Neural progenitor cell (in vitro differentiated cells): ENCODE measurements around the gene ZNF771. TPM values are rescaled to one million over a fixed set of nuclear protein-coding genes. Genes with fewer than 3 reads are reported as not detected.

ENCODE experiments used
- DNase-seq: peaks from one replicate; pipeline ENCODE4 v3.0.0-alpha.2; 2016; ENCODE audit warnings: low spot score
- H2AFZ ChIP-seq: fragments of 200-600 bp; sonication (generic); replicated peaks from 2 replicates; pipeline ENCODE4 v1.6.1; 2016; ENCODE audit warnings: antibody characterized with exemption
- H3F3A ChIP-seq: fragments of 200-600 bp; sonication (generic); 2 replicates; pipeline ENCODE4 v1.6.1; 2016; ENCODE audit warnings: antibody characterized with exemption, low read depth
- H3K27ac ChIP-seq: fragments of 200-600 bp; sonication (generic); 2 replicates; pipeline ENCODE4 v1.5.1; 2016; ENCODE audit warnings: mild to moderate bottlenecking
- H3K27me3 ChIP-seq: fragments of 200-600 bp; sonication (generic); 2 replicates; pipeline ENCODE4 v1.6.1; 2016; ENCODE audit warnings: mild to moderate bottlenecking, moderate library complexity
- H3K36me3 ChIP-seq: fragments of 200-600 bp; sonication (generic); 2 replicates; pipeline ENCODE4 v1.5.1; 2016
- H3K4me1 ChIP-seq: fragments of 200-600 bp; sonication (generic); 2 replicates; pipeline ENCODE4 v1.6.1; 2016; ENCODE audit warnings: mixed run types
- H3K4me2 ChIP-seq: fragments of 200-600 bp; sonication (generic); 2 replicates; pipeline ENCODE4 v1.6.1; 2016
- H3K4me3 ChIP-seq: fragments of 200-600 bp; sonication (generic); 2 replicates; pipeline ENCODE4 v1.5.1; 2016
- H3K79me2 ChIP-seq: fragments of 200-600 bp; sonication (generic); 2 replicates; pipeline ENCODE4 v1.6.1; 2016; ENCODE audit warnings: low read depth
- H3K9ac ChIP-seq: fragments of 200-600 bp; sonication (generic); 2 replicates; pipeline ENCODE4 v1.6.1; 2016
- H3K9me3 ChIP-seq: fragments of 200-600 bp; sonication (generic); 2 replicates; pipeline ENCODE4 v1.5.1; 2016; ENCODE audit warnings: low read depth
- H4K20me1 ChIP-seq: fragments of 200-600 bp; sonication (generic); 2 replicates; pipeline ENCODE4 v1.6.1; 2016; ENCODE audit warnings: low read depth
- H3K27ac Mint-ChIP-seq: 3 replicates; pipeline ENCODE4 v1.8.0; 2021; ENCODE audit warnings: mixed read lengths
- H3K27me3 Mint-ChIP-seq: 2 replicates; pipeline ENCODE4 v1.8.0; 2022; ENCODE audit warnings: low read depth, mild to moderate bottlenecking, inconsistent platforms, moderate library complexity, mixed read lengths; ENCODE audit not compliant: insufficient read depth
- H3K36me3 Mint-ChIP-seq: 3 replicates; pipeline ENCODE4 v1.8.0; 2021; ENCODE audit warnings: mixed read lengths
- H3K4me1 Mint-ChIP-seq: 3 replicates; pipeline ENCODE4 v1.8.0; 2021; ENCODE audit warnings: mixed read lengths
- H3K4me3 Mint-ChIP-seq: 3 replicates; pipeline ENCODE4 v1.8.0; 2021; ENCODE audit warnings: mild to moderate bottlenecking, moderate library complexity, mixed read lengths
- H3K9me3 Mint-ChIP-seq: 3 replicates; pipeline ENCODE4 v1.8.0; 2020; ENCODE audit warnings: mixed read lengths
- CTCF ChIP-seq: fragments of 200-600 bp; sonication (generic); IDR thresholded peaks from 2 replicates; pipeline ENCODE4 v1.5.1; 2017; ENCODE audit warnings: antibody characterized with exemption, mild to moderate bottlenecking
- EZH2 ChIP-seq: fragments of 200-600 bp; sonication (generic); IDR thresholded peaks from 2 replicates; pipeline ENCODE4 v1.6.1; 2017; ENCODE audit warnings: antibody characterized with exemption, mild to moderate bottlenecking, moderate library complexity
- EZH2phosphoT487 ChIP-seq: fragments of 200-600 bp; sonication (generic); IDR thresholded peaks from 2 replicates; pipeline ENCODE4 v1.6.1; 2017; ENCODE audit warnings: antibody characterized with exemption
- total RNA-seq: library from RNA; depleted of rRNA; stranded (reverse); fragments of >200 nt; gene quantifications from 2 replicates; pipeline ENCODE4 v1.2.3, GENCODE V29; 2015; ENCODE audit warnings: low replicate concordance

ZNF771 gene
- total RNA-seq, 1 donor from 2014 or later: 6.0 TPM

- H3K27me3 ChIP-seq: no peaks in the 10 kb centered on the region
- DNase-seq: peak; percentile 92
- peaks cover 31% of the 10 kb centered on the region for H3K4me1 Mint-ChIP-seq
- H3K36me3 Mint-ChIP-seq: peaks cover 3% of the 10 kb centered on the region
- H3K79me2 ChIP-seq: peaks cover 16% of the 10 kb centered on the region
- H3K27ac ChIP-seq: peak overlapping the region; percentile 99
- H3K9ac ChIP-seq: peak overlapping the region; percentile 47
- H3K4me3 ChIP-seq: peak overlapping the region; percentile 62
- peak overlapping the region; percentile 95 for H3K4me3 Mint-ChIP-seq
- peaks cover 19% of the 10 kb centered on the region for H3K4me1 ChIP-seq
- peaks cover 27% of the 10 kb centered on the region for H3F3A ChIP-seq
- H2AFZ ChIP-seq: peak overlapping the region; percentile 63
- no peaks in the 10 kb centered on the region for H3K9me3 Mint-ChIP-seq
- H3K36me3 ChIP-seq: no peaks in the 10 kb centered on the region
- peak overlapping the region; percentile 91 for H3K27ac Mint-ChIP-seq
- TF ChIP-seq EZH2phosphoT487: no peak
- no peak for TF ChIP-seq EZH2
- TF ChIP-seq CTCF: no peak
- H3K4me2 ChIP-seq: peak overlapping the region; percentile 79
- H3K9me3 ChIP-seq: no peaks in the 10 kb centered on the region
- no peaks in the 10 kb centered on the region for H3K27me3 Mint-ChIP-seq
- peaks cover 6% of the 10 kb centered on the region for H4K20me1 ChIP-seq
Measured at GRCh38 chr16:30377812-30378235, 29.6 kb upstream of the ZNF771 start.

DNA sequence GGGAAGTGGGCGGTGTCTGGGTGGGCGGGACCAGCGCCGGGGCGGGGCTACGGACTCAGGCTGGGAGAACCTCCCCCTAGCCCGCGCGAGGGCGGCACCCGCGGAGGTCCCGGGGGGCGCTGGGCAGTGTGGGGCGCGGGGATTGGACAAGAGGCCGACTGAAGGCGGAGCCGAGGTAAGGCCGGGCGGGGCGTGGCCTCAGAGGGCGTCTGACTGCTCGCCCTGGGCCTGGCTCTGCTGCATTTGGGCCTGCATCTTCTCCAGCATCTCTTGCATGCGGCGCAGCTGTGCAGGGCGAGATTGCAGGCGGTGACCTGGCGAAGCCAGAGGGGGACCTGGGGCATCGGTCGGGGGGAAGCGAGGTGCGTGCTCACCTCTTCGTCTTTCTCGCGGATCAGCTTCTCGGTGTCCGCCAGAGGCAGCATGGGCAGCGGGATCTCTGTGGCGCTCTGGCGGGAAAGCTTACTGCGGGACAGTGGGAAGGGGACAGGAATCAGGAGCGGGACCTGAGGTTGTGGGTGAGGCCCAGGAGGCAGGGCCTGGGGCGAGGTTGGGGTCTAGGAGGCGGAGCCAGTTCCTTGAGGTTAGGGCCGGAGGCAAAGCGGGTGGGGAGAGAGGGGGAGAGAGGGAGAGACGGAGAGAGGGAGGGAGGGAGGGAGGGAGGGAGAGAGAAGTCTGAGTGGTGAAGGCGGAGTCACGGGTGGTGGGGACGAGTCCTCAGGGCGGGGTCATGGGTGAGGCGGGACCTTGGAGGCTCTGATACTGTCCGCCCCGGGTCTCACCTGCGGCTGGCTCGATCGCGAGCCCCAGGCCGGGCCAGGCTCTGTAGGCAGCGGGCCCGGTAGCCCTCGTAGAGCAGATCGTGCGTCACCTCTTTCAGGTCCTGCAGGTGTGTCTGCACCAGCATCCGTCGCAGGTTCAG lies 28.9 kb upstream of the ZNF771 start:
- peak overlapping the region; percentile 53 for H3K9ac ChIP-seq
- Mint-ChIP-seq H3K4me1 (peaks cover 31% of the 10 kb centered on the region), H3K4me3 (peak overlapping the region; percentile 95), H3K36me3 (peaks cover 3% of the 10 kb centered on the region), H3K27ac (peak overlapping the region; percentile 94), H3K27me3 (no peaks in the 10 kb centered on the region), H3K9me3 (no peaks in the 10 kb centered on the region)
- peak overlapping the region; percentile 13 for H2AFZ ChIP-seq
- peak; percentile 100 for DNase-seq
- peaks cover 27% of the 10 kb centered on the region for H3F3A ChIP-seq
- H3K36me3 ChIP-seq: no peaks in the 10 kb centered on the region
- H3K27me3 ChIP-seq: no peaks in the 10 kb centered on the region
- H3K4me3 ChIP-seq: peak overlapping the region; percentile 62
- TF ChIP-seq CTCF (peak; percentile 30), EZH2phosphoT487 (no peak), EZH2 (no peak)
- H3K9me3 ChIP-seq: no peaks in the 10 kb centered on the region
- H4K20me1 ChIP-seq: peaks cover 6% of the 10 kb centered on the region
- H3K4me1 ChIP-seq: peaks cover 19% of the 10 kb centered on the region
- H3K4me2 ChIP-seq: peak overlapping the region; percentile 79
- H3K79me2 ChIP-seq: peaks cover 16% of the 10 kb centered on the region
- peak overlapping the region; percentile 99 for H3K27ac ChIP-seq

DNA sequence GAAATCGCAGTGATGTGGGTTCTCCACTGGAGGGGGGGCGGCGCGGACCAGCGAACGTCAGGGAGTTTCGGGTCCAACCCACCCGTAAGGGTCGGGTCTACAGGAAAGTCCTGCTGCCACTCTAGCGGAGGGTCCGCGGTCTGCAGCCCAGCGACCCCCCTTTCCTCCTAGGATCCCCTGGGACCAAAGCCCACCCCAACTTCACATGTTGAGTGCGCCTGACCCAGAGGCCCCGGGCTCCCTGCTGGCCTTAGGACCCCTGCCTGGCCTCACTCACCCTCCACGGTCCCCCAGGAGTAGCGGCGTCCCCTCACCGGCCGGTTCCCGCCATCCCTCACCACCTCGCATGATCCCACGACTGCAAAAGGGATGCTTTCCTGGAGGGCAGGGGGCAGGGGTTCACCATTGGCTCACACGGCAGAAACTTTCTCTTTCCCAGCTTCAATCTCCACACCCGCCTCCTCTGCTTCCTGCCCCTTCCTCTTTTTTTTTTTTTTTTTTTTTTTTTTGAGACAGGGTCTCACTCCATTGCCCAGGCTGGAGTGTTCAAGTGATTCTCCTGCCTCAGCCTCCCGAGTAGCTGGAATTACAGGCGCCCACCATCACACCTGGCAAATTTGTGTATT lies 28.1 kb upstream of the ZNF771 start:
- Mint-ChIP-seq H3K4me1 (peaks cover 33% of the 10 kb centered on the region), H3K36me3 (peaks cover 3% of the 10 kb centered on the region)
- no peak overlapping the region for H2AFZ ChIP-seq

More for the DNA sequence above, 28.1 kb upstream of the ZNF771 start:
- no peak for DNase-seq
- Mint-ChIP-seq H3K27me3 (no peaks in the 10 kb centered on the region), H3K27ac (no peak overlapping the region), H3K9me3 (no peaks in the 10 kb centered on the region), H3K4me3 (peak overlapping the region; percentile 95)
- peaks cover 19% of the 10 kb centered on the region for H3K4me1 ChIP-seq
- peaks cover 16% of the 10 kb centered on the region for H3K79me2 ChIP-seq
- peak overlapping the region; percentile 47 for H3K9ac ChIP-seq
- peak overlapping the region; percentile 79 for H3K4me2 ChIP-seq
- no peaks in the 10 kb centered on the region for H3K36me3 ChIP-seq
- peaks cover 6% of the 10 kb centered on the region for H4K20me1 ChIP-seq
- H3F3A ChIP-seq: peaks cover 27% of the 10 kb centered on the region
- no peaks in the 10 kb centered on the region for H3K27me3 ChIP-seq
- peak overlapping the region; percentile 60 for H3K27ac ChIP-seq
- no peaks in the 10 kb centered on the region for H3K9me3 ChIP-seq
- H3K4me3 ChIP-seq: peak overlapping the region; percentile 62
- TF ChIP-seq EZH2phosphoT487 (no peak), EZH2 (no peak), CTCF (no peak)
